Measurements from ENCODE around the gene CACNA1C.
"Not testable (repeated sequence)": the region's sequence is repeated elsewhere in the genome, so short reads cannot be mapped to it uniquely, and the experiment has no call there.

The CACNA1C gene

GRCh38 chr12:2236506-2237294 is 183.9 kb downstream of the CACNA1C start:
- no peak for DNase-seq

GRCh38 chr12:2238111-2238510 is 185.3 kb downstream of the CACNA1C start:
- DNase-seq = no peak

DNA sequence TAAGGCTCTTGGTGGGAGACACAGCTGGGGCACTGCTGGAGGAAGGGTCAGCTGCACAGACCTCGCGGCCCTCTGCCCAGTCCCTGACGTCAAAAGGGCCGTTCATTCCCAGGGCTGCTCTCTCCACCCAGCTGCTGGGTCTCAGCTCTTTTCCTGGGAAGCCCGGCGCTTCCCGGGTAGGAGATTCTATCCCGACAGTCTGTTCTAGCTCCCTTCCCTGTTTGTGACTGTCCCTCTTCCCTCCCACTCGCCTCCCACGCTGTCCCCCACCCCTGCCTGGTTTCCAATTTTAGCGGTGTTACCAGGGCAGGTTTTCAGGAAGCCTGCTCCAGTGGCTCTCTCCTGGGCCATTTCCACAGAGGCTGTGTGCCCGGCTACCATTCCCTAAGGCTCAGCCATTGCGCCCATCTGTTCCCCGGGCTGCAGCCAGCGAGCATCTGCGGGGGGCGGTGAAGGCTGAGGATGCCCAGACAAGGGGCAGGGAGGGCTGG is 186.6 kb downstream of the CACNA1C start:
- peak; percentile 74 to 91 for DNase-seq

DNA sequence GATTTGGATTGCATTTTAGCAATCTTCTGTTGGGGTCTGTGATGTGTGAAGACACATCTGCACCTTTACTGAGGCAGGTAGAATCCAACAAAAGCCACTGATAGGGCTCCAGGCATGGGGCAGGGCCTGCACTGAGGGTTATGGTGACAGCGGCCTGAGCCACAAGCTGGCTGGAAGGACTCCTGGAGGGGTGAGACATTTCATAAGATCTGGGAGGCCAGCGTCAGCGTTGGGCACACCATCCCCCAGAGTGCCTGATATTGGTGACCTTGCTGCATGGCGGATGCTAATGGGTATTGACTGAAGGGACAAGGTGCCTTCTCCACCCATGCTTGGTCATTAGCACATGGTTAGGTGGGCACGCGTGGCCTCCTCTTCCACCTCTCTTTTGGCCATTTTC is 187.6 kb downstream of the CACNA1C start:
- DNase-seq = no peak

DNA sequence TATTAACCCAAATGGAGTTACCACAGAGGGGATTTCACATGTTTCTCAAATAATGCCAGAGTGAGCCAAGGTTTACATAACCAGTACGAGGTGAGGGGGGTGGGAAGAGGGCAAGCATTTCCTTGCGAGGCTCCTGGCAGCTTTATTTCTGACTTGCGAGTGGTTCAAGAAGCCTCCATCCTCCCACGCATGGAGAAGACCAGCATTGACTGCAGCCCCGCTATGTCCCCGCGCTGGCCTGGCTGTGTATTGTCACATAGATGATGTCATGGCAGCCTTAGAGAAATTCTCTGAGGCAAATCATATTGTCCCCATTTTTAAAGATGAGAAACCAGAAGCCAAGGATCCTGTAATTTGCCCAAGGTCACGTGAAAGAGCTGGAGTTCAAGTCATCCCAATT is 188.2 kb downstream of the CACNA1C start:
- DNase-seq = no peak

GRCh38 chr12:2242216-2242615 is 189.4 kb downstream of the CACNA1C start:
- DNase-seq = no peak

- no peak for DNase-seq
Observed at GRCh38 chr12:2242816-2243215, 190.0 kb downstream of the CACNA1C start.

- no peak for DNase-seq
Observed at GRCh38 chr12:2243275-2243674, 190.5 kb downstream of the CACNA1C start.

DNA sequence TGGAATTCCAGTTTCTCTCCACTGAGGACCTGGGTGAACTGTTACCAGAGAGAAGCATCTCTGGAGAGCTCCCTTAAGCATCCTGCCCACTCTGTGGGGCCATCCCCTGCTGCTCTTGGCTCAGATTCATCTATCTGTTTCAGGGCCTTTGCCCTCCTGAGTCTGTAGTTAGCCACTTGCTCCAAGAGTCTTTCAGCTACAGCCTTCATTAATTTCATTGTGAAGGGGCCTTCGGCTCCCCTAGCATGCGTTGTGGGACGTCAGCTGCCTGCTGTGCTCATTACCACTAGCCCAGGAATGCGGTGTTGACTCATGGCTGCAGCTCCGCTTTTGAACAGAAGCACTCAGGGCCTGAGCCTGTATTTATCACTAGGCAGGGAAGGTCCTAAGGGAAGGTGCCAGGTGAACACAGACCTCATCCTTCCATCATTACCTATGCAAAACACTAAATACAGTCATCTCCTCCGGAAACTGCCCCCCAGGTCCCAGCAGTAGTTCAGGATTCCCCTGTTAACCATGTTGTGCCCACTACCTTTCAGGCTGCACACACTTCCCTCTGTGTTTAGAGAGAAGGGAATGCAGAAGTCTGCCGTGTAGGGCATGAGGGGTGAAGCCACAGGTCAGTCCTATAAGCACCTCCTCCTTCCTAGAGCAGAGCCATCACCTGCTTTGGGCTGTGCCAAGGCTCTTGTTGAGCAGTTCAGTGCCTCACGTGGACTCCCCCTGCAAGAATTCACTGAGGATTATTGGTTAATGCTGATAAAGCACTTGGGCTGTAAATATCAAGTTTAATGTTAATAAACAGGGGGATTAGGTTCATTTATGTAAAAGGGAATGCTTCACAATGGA is 191.4 kb downstream of the CACNA1C start:
- no peak for DNase-seq

- no peak for DNase-seq
Observed at GRCh38 chr12:2246358-2246757, 193.6 kb downstream of the CACNA1C start.

- no peak for DNase-seq
Observed at GRCh38 chr12:2247120-2247519, 194.3 kb downstream of the CACNA1C start.

- DNase-seq = no peak
Observed at GRCh38 chr12:2247596-2247995, 194.8 kb downstream of the CACNA1C start.

DNA sequence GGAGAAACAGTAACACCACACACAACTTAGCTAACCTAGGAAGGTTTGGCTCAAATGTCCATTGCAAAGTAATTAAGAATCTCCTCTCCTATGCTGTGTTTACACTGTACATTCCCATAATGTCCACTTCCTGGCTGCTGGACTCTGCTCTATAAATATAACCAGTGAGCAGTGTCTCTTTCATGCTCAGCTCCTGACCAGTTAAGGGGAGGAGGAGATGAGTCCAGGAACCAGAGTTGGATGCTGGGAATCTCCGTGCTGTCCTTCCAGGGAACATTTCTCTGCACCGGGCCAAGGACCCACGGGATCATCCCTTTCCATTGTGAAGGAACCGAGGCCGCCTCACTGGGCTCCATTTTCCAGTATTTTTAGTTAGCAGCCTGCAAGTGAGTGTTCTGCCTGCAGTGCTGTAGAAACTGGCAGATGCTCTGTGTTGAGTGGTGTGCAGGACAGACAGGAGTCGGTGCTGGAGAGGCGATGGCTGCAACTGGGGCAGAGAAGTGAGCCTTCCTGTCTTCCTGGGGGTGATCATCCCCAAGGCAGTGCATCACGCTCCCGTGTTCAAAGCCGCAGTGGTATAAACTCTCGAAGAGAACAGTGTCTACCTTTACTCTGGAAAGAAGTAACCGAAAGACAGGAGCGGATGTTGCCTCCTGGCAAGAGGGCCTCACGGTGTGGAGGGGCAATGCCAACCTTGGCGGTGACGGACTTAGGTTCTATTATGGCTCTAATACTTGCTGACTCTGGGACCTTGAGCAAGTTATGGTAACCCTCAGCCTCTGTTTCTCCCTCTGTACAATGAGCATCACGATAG is 195.5 kb downstream of the CACNA1C start:
- DNase-seq = no peak

- DNase-seq = no peak
Observed at GRCh38 chr12:2248901-2249381, 196.2 kb downstream of the CACNA1C start.

DNA sequence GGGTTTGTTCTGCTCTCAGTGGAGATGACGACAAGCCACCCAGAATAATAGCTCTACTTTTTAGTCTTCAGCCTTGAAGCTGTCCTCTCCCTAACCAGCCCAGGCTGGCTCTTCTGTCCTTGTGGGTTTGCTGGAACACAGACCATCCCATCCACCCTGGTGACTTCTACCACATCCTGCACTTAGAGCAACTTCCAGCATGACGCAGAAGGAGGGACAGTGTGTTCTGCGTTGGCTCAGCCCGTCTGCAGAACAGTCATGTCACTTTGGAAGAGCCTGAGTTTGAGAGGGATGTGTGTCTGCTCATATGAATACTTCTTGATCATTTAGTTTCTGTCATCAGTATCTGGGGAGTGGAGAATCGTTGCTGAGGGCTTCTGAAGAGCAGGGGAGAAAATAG is 198.0 kb downstream of the CACNA1C start:
- DNase-seq = no peak

DNA sequence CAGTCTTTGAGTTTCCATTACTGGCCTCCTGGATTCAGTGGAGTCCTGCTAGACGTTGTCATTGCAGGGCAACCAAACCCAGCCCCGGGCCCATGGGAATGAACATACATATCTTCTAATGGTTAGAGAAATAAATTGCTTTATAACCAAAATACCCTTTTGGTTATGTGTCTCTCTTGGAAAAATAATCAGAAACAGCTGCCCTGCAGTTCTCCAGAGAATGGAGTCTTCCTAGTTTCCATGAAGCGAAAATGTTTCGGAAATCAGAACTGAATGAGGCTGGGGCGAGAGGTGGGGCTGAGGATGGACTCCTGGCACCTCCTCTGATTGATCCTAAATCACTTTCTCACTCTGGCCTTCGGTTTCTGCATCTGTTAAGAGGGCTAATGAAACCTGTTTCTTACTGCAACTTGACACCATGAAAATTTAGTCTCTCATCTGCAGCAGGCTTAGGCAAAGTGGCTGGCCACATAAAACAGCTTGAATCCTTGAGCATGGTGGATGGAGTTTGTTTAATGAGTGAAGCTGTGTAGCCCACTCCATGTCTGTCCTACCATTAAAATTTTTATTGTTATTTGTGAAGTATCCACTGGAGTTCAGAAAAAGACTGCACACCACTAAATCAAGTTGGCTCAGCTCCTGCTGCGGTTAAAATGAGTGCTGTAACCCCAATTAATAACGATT is 198.9 kb downstream of the CACNA1C start:
- DNase-seq = no peak

DNA sequence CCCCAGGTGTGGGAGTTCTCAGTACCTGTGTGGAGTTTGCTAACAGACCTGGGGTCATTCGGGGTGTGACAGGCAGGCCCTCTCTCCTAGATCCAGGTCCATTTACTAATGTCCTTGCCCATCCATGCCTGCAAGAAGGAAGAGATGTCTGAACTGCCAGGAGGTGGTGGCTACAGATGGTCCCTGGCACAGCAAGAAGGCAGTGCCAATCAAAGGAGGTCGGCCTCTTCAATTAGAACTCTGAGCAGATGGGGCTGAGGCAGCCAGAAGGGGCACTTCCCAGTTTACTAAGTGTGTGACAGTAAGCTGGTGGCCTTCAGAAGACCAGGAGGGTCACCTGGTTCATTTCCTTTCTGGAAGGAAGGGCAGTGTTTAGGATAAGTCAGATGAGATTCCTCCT is 202.5 kb downstream of the CACNA1C start:
- DNase-seq = no peak

DNA sequence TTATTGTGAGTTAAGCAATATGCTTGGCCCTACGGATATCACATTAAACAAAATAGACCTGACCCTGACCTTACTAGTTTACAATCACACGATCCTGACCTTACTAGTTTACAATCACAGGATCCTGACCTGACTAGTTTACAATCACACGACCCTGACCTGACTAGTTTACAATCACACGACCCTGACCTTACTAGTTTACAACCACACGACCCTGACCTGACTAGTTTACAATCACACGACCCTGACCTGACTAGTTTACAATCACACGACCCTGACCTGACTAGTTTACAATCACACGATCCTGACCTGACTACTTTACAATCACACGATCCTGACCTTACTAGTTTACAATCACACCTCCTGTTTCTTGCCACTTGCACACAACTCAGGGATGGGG is 202.9 kb downstream of the CACNA1C start:
- DNase-seq = not testable (repeated sequence)

- no peak for DNase-seq
Observed at GRCh38 chr12:2256453-2256852, 203.7 kb downstream of the CACNA1C start.

DNA sequence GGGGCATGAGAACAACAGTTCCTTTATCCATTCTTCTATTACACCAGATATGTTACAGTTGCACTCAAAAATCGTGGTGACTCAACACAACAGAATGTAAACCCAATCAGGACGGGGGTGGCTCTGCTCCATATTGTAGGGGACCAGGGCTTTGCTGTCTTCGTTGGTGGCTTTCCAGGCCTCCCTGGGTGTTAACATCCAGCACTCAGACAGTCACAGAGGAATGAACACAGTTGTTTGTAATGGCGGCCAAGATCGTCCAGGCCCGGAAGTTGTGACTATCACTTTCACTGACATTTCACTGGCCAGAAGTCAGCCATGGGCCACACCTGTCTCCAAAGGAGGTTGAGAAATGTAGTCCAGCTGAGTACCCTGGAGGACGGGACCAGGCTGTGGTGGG is 204.1 kb downstream of the CACNA1C start:
- DNase-seq = no peak

DNA sequence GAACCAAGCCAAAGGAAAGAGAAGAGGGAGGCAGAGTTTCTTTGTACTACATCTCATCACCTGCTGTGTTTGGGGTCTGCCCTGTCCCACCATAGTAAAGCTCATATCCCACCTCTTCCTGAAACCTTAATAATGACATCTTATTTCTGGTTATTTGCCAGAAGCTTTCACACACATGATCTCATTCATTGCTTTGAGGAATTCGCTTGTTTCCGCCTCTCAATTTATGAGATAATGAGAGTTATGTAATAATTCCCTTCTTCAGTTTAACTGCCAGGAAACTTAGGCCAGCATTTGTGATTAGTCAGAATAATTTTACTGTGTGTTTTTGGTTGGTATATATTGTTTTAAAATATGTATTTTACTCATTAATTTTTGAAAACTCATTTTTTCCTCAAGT is 205.2 kb downstream of the CACNA1C start:
- DNase-seq = no peak

DNA sequence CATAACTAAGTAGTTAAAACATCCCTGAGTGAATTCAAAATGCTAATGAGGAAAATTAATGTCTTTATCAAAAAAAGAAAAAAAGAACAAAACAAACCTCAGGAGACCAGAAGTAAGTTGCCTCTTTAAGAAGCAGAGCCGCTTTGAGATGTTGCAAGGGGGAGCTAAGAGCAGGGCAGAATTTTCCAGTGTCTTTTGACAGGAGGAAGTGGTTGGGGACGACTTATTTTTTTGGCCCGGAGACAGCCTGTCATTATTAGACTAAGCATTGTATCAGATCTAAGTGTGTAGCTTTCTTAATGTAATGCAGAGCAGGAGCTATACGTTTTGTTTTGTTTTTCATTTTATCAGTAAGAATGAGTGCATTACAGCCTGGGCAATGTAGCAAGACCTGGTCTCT is 206.6 kb downstream of the CACNA1C start:
- no peak for DNase-seq
